Measurements from ENCODE around the gene ZNF580.
A peak's percentile ranks its signal among the peaks of the same experiment; 100 is the strongest.

ZNF580 gene

GRCh38 chr19:55622242-55622969 is 18.4 kb upstream of the ZNF580 start:
- FAIRE-seq = no peak
- DNase-seq (ENCODE audit: extremely low spot score, insufficient read length, low read depth) = no peak

GRCh38 chr19:55623130-55623529 is 17.7 kb upstream of the ZNF580 start:
- no peak for FAIRE-seq
- no peak for DNase-seq (ENCODE audit: extremely low spot score, insufficient read length, low read depth)

GRCh38 chr19:55623561-55623960 is 17.2 kb upstream of the ZNF580 start:
- DNase-seq (ENCODE audit: extremely low spot score, insufficient read length, low read depth) = no peak
- FAIRE-seq = no peak

GRCh38 chr19:55624109-55625003 is 16.4 kb upstream of the ZNF580 start, which contains the start of gene ZNF784:
Gene ZNF784, minus strand, starts transcription at chr19:55624566. Its CDS starts 5 bp downstream, at chr19:55624561.
- DNase-seq (ENCODE audit: extremely low spot score, insufficient read length, low read depth) (no peak), FAIRE-seq (peak; percentile 89)

- DNase-seq (ENCODE audit: extremely low spot score, insufficient read length, low read depth) = no peak
- no peak for FAIRE-seq
These were observed 15.8 kb upstream of the ZNF580 start for GRCh38 chr19:55625004-55625326.

- FAIRE-seq = peak; percentile 69
- DNase-seq (ENCODE audit: extremely low spot score, insufficient read length, low read depth) = no peak
These were observed 14.5 kb upstream of the ZNF580 start for GRCh38 chr19:55626350-55626749.

GRCh38 chr19:55632463-55632834 is 8.4 kb upstream of the ZNF580 start:
- peak; percentile 84 for FAIRE-seq
- DNase-seq (ENCODE audit: extremely low spot score, insufficient read length, low read depth) = no peak

GRCh38 chr19:55633861-55634260 is 6.9 kb upstream of the ZNF580 start:
- no peak for DNase-seq (ENCODE audit: extremely low spot score, insufficient read length, low read depth)
- FAIRE-seq = no peak

GRCh38 chr19:55635334-55635717 is 5.5 kb upstream of the ZNF580 start:
- no peak for DNase-seq (ENCODE audit: extremely low spot score, insufficient read length, low read depth)
- no peak for FAIRE-seq

- no peak for FAIRE-seq
These were observed 4.9 kb upstream of the ZNF580 start for GRCh38 chr19:55635856-55636440.

GRCh38 chr19:55636723-55637122 is 4.1 kb upstream of the ZNF580 start:
- FAIRE-seq = no peak
- no peak for DNase-seq (ENCODE audit: extremely low spot score, insufficient read length, low read depth)

More at GRCh38 chr19:55635856-55636440, 4.9 kb upstream of the ZNF580 start:
- no peak for DNase-seq (ENCODE audit: extremely low spot score, insufficient read length, low read depth)

GRCh38 chr19:55637534-55637933 is 3.3 kb upstream of the ZNF580 start:
- no peak for FAIRE-seq

GRCh38 chr19:55638864-55639359 is 1.9 kb upstream of the ZNF580 start:
- FAIRE-seq = peak; percentile 52

More at GRCh38 chr19:55637534-55637933, 3.3 kb upstream of the ZNF580 start:
- no peak for DNase-seq (ENCODE audit: extremely low spot score, insufficient read length, low read depth)

GRCh38 chr19:55640043-55640576 is 692 bp upstream of the ZNF580 start:
- no peak for DNase-seq (ENCODE audit: extremely low spot score, insufficient read length, low read depth)
- FAIRE-seq = no peak

More at GRCh38 chr19:55638864-55639359, 1.9 kb upstream of the ZNF580 start:
- DNase-seq (ENCODE audit: extremely low spot score, insufficient read length, low read depth) = no peak

- DNase-seq (ENCODE audit: extremely low spot score, insufficient read length, low read depth) = no peak
These were observed 787 bp downstream of the ZNF580 start for GRCh38 chr19:55641426-55642152.

GRCh38 chr19:55642153-55643002 is 1.6 kb downstream of the ZNF580 start:
- DNase-seq (ENCODE audit: extremely low spot score, insufficient read length, low read depth) = no peak

More at GRCh38 chr19:55641426-55642152, 787 bp downstream of the ZNF580 start:
- FAIRE-seq = no peak

GRCh38 chr19:55643003-55643886 is 2.4 kb downstream of the ZNF580 start, which contains the start of gene ZNF581:
Gene ZNF581, plus strand, starts transcription at chr19:55643649. Its CDS starts 923 bp downstream, at chr19:55644572.
- FAIRE-seq = peak; percentile 86
- no peak for DNase-seq (ENCODE audit: extremely low spot score, insufficient read length, low read depth)

More at GRCh38 chr19:55642153-55643002, 1.6 kb downstream of the ZNF580 start:
- peak; percentile 65 for FAIRE-seq

- no peak for FAIRE-seq
These were observed 3.0 kb downstream of the ZNF580 start for GRCh38 chr19:55643887-55644176.

More at GRCh38 chr19:55643887-55644176, 3.0 kb downstream of the ZNF580 start:
- DNase-seq (ENCODE audit: extremely low spot score, insufficient read length, low read depth) = no peak
